ENCODE results near the gene MUL1.

Gene MUL1

GRCh38 chr1:20484519-20485462, 23.2 kb downstream of the MUL1 start:
- DNase-seq: no peak

- DNase-seq: no peak
Observed at GRCh38 chr1:20483833-20484518, 24.0 kb downstream of the MUL1 start.

DNA sequence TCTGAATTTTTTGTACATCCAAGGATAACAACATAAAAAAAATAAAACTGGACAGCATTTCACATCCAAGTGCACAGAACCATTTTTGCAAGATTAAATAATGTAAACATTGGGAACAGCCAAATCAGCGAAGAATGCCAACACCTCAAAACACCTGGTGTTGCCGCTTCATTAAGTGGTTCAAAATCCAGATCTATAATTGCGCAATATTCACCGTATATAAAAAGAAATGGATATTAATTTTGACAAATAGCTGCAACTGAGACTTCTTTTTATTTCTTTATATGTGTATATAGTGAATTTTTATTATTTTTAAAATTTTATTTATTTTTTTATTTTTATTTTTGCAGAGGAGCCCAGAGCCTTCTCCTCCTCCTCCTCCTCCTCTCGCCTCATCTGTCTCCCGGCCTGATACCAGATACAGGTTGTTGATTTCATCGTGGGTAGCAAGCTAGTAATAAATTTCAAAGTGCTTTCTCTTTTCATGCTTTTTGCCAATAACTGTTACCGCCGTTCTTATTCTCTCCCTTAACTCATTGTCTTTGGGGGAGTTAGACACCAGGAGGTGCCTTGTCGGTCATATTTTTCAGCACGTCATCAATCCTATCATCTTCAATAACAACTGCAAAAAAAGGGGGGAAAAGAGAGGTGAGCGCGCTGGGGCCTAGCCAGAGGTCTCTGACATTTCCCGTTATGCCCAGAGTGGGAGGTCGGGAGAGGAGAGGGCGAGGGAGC, 24.7 kb downstream of the MUL1 start:
- no peak for DNase-seq

DNA sequence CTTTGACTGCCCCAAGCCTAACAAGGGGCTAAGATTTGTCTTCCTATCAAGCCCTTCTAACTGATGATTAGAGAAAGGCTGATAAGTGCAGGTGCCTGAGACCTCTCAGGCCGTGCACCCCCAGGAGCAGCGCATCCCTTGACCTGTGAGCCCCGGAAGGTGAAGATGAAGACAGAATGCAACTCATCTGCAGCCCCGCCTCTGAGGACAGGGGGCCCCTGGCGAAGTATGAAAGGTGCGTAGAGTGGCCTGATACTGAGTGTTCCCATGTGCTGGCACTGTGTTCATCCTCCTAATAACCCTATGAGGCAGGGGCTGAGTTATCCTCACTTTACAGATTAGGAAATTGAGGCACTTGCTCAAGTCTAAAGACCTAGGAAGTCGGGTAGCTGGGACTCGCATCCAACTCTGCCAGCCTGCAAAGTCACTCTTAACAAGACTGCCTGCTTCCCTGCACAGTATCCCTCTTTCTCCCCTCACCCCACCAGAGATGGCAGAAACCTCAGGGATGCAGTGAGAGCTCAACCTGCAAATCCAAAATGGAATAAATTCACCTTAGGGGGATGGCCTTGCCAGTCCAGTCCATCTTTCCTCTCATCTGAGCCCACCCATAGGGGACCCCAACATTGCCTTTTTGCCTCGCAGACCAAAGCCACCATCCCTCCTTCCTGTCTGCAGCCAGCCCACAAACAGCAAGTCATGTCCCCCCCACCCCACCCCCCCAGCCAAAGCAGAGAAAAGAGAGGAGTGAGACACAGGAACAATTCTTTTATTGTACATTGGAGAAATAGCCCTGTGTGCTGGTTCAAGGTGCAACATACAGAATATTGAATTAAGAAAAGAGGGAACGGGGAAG, 26.1 kb downstream of the MUL1 start:
- DNase-seq: no peak

DNA sequence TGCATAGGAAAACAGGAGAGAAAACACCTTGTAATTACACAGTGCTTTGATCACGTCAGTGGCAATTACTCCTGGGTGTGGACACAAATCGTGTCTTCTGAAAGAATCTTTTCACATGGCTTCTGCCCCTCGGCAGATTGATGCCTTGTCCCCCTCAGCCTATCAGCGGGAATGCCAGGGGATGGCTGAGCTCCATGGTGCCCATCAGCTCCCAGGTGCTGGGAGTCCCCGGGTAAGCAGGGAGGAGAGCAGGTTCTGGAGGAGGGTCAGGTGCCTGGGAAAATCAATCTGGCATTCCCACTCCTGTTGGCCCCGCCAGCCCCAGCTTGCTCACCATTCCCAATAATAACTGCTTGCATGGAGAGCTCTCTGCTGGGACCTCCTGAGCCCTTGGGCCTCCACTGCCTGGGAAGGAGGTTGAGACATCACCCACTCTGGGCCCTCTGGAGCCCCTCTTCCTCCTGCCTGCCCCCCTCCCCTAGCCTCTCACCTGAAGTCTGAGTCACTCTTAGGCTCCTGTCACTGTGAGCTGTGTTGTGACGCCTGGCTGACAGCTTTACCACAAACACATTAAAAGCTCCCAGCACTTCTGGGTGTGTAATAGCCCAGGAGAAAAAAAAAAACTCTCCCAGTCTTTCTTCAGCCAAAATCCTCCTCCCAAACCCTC, 26.9 kb downstream of the MUL1 start:
- DNase-seq: no peak

- no peak for DNase-seq
Observed at GRCh38 chr1:20480243-20480944, 27.6 kb downstream of the MUL1 start.

DNA sequence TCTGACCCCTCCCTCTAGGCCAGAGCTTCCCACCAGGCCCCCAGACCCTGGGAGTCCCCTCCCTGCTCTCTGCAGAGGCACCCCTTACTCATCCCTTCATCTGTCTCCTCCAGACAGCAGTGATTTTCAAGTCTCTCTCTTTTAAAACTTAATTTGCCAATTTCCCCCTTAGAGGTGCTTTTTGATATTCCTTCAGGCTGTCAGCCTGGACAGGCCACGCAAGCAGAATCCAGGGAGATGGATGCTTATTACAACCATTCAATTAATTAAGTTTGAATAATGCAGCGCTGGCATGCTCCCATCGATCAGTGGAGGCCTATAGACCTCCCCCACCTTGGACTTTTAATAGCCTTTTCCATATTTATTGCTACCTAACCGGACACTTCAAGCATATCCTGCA, 28.1 kb downstream of the MUL1 start:
- no peak for DNase-seq

DNA sequence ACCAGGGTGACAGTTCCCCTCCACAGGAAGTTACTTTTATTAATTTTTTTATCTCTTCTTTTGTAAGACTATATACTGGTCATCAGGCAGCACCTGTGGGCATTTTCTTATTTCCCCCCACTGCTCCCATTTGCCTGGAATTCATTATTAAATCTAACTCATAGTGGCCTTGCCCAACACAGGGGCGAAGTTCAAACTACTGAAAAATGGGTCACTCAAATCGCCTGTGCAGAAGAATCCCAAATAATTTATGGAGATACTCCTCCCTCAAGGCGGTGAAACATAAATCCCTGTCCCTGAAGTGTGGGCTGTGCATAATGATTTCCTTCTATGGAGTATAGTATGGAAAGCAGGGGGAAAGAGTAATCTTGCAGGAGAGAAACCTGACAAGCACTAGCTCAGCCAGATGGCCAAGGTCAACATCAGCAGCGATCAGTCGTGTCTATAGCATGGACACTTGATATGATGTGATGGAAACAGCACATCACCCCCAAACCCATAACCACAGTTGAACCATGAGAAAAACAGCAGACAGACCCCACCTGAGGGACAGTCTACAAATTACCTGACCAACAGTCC, 29.8 kb downstream of the MUL1 start:
- DNase-seq: no peak

DNA sequence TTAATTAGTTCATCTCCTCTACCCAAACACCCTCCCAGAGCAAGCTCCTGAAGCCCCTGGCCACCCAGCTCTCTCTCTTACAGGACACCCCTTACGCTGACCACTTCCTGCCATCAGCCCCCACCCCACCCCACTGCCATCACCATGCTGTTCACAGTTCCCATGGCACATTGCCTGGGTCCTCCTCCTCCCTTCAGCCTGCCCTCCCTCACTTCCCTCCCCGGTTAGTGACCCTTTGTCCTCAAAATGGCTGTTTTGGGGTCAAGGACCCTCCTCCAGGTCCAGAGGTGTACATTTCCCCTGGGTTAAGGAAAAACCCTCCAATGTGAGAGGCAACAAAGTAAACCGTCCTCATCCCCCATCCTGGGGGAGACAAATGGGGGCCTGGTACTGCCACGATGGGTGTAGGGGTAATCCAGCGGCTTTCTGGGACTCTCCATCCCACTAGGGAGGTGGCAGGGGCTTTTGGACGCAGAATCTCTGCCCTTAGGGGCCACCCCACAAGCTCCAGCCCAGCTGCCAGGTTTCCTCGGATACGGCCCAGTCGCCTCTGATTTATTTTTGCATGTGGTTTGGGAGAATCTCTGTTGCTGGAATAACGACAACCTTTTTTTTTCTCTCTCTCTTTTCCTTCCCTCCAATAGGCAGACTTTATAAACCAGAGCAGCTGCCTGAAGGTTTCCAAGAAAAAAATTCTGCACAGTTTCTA, 30.4 kb downstream of the MUL1 start:
- no peak for DNase-seq

DNA sequence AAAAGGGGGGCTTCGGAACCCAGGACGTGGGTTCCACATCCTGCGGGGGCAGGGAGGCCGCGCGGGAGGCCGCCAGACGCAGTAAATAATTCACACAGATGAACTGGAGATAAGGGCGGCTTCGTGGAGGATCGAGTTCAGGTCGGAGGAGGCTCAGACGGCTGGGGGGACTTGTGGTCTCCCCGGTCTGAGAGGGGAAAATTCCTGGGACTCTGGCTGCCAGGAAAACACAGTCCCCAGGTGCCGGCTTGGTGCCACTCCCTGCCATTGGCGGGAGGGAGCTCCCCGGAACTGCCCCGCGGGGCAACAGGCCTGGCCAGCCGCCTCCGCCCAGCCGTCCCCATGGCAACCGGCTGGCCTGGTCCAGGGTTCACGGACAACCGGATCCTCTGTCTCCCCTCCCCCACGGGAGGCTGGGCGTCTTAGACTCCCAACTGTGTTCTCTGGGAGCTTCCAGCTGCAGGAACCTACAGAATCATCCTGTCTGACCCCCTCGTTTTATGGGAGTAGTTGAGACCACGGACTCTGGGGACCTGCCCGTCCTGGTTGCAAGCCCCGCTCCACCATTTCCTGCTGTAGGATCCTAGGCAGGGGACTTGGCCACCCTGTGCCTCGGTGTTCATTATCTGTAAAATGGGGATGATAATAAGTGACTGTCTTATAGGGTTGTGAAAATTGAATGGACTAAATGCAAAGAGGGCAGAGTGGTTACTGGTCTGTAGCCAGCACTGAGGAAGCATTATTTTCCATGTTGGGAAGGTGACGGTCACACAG, 31.5 kb downstream of the MUL1 start:
- no peak for DNase-seq

DNA sequence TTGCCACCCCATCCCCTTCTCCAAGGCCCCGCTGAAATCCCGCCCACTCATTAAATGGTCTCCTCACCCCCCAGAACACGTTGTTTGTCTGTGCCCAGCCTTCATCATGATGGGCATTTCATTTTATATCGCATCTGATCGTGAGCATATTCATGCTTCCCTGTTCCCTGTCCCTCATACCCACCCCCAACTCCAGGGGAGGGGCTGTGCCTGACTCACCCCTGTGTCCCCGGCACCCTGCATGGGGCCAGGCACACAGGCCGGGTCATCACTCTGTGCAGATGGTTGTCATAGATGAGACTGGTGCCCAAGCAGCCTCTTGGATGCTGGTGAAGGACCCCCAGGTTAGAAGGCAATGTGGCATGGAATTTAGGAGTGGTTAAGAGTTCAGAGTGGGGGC, 33.0 kb downstream of the MUL1 start:
- no peak for DNase-seq

DNA sequence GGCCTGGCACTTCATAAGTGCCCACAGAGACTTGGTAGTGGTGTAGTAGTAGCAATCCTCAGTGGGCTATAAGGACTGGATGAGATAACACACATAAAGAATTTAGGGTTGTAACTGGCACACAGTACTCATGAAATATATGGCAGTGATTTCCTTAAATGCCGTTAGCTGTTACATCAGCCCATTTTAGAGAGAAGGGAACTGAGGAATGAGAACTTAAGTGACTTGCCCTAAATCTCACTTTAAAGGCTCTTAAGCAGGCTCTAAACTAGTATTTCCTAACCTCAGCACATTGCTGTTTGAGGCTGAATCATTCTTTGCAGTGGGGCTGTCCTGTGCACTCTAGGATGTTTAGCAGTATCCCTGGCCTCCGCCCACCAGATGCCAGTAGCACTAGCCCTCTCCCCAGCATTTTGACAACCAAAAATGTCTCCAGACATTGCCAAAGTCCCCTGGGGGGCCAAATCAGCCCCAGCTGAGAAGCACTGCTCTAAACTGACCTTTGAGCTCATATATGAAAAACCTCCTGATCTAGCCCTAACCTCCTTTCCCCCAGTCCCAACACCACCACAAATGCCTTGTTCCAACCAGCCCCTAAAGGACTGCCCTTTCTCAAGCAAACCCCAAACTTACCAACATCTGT, 33.5 kb downstream of the MUL1 start:
- DNase-seq: no peak

DNA sequence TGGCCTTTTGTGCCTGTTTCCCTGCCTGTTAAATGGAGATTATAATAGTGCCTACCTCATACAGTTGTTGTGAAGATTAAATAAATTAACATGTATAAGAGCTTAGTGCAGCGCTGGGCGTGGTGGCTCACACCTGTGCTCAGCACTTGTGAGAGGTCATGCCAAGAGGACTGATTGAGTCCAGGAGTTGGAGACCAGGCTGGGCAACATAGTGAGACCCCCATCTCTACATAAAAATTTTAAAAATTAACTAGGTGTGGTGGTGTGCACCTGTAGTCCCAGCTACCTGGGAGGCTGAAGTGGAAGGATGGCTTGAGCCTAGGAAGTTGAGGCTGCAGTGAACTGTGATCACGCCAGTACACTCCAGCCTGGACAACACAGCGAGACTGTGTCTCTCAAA, 34.1 kb downstream of the MUL1 start:
- DNase-seq: no peak

DNA sequence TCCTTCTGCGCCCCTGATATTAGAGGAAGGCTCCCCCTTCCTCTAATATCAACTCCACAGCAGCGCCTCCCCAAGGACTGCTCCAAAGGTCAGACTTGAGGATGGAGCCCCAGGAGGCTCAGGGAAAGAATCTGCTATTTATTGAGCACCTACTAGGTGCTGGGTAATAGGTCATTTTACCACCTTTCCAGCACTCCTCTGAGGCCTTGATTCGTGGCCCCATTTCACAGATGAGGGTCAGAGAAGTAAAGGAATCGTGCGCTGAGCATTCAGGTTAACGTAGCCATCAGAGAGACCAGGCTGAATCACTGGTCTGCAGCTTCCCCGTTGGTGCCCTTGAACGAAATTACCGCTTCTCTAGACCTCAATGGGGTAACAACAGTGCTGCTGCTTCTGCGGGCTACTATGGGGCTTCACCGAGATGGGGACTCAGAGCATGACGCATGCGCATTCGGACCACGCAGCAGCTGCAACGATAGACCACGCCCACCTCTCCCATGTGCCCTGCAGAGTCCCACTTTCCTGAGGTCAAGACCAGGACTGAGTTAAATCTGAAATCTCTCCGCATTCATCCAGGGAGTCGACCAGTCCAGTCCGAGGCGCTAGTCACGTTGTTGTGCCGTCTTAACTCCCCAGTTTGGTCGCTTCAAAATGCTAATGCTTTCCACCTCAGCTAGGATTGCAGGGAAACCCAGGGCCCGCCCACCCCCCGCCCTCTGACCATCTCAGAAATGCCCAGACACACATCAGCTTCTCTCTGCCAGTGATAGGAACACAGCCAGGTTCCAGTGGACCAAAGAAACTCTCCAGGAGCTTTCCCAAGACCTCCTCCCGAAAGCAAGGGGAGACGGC, 34.9 kb downstream of the MUL1 start:
- DNase-seq: peak; percentile 42

DNA sequence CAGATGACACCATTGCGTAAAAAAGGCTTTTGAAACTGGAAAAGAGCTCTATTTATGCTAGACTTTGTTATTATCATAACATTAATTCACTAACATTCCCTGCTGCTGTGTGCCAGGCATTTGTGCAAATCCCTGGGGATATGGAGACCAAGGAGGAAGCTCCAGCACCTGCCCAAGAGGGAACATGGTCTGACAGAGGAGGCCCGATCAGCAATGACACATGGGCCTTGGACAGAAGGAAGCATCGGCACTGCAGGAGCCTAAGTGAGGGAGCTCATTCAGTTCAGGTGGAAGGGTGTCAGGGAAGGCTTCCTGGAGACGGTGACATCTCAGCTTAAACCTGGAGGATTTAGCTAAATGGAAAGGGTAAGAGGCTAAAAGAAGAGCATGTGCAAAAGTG, 35.8 kb downstream of the MUL1 start:
- no peak for DNase-seq

DNA sequence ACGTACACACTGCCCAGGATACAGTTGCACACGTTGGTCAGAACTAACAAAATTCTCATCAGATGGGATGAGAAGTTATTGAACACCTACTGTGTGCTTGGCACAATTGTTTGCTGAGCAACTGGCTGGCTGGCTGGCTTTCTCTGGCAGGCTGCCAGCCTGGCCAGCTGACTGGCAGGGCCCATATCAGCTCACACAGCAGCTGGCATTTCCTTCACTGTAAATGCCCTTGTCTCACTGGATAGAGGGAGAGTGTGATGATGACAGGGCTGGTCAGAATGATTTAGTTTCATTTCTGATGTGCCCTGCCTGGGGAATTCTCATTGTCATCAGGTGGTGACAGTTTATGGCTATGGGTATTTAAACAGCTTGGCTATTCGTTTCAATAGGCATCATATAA, 37.8 kb downstream of the MUL1 start:
- no peak for DNase-seq

GRCh38 chr1:20469406-20470076, 38.4 kb downstream of the MUL1 start:
- no peak for DNase-seq
